AG04450 (cell line): Measurements from ENCODE around the gene SLC47A2. TPM values are rescaled to one million over a fixed set of nuclear protein-coding genes. Genes with fewer than 3 reads are reported as not detected.
"Not testable (repeated sequence)": the region's sequence is repeated elsewhere in the genome, so short reads cannot be mapped to it uniquely, and the experiment has no call there.

Experiments
- CTCF ChIA-PET: fragments of 300-600, 350-600 bp; formaldehyde crosslinking; extraction: SDS; loops from one replicate; lab custom pipeline; 2022; ENCODE audit warnings: antibody characterized with exemption, inconsistent platforms; lab: Charles Lee
- POLR2A ChIA-PET: fragments of 350-600 bp; formaldehyde crosslinking; extraction: SDS; loops from one replicate; lab custom pipeline; 2021; ENCODE audit warnings: antibody characterized with exemption, inconsistent platforms; lab: Yijun Ruan, JAX
- DNase-seq: peaks from one replicate; pipeline ENCODE4 v3.0.0-alpha.2; 2011; ENCODE audit warnings: low read depth, low spot score
- H3K27ac ChIP-seq: one replicate; pipeline ENCODE4 v1.5.1; 2012; ENCODE audit warnings: low read depth, low read length, control low read depth
- H3K27me3 ChIP-seq: one replicate; pipeline ENCODE4 v1.6.0; 2012; ENCODE audit warnings: low read length; ENCODE audit not compliant: control insufficient read depth, insufficient read depth
- H3K4me3 ChIP-seq: 2 replicates; pipeline ENCODE4 v1.5.1; 2011; ENCODE audit warnings: mild to moderate bottlenecking, low read depth, low read length, control low read depth
- H3K9me3 ChIP-seq: 2 replicates; pipeline ENCODE4 v1.5.1; 2012; ENCODE audit warnings: low read length; ENCODE audit not compliant: control insufficient read depth, insufficient read depth
- CTCF ChIP-seq: IDR thresholded peaks from 2 replicates; pipeline ENCODE4 v1.5.1; 2011; ENCODE audit warnings: low read depth, low read length, control low read depth, inconsistent platforms
- polyA minus RNA-seq: library from RNA; depleted of rRNA, polyadenylated mRNA; stranded (reverse); fragments of >200 nt; gene quantifications from 2 replicates; pipeline ENCODE4 v1.2.3, GENCODE V29; 2011; rRNA and poly(A)+ RNA removed
- polyA plus RNA-seq: library from polyadenylated mRNA; depleted of rRNA; stranded (reverse); fragments of >200 nt; gene quantifications from 2 replicates; pipeline ENCODE4 v1.2.3, GENCODE V29; 2011; rRNA removed

The SLC47A2 gene
- polyA plus RNA-seq (not detected in 2 replicates), polyA minus RNA-seq (not detected in 2 replicates)

GRCh38 chr17:19716108-19717030, at the start of gene SLC47A2:
Gene SLC47A2, minus strand, starts transcription at chr17:19716584. Its CDS starts 29 bp downstream, at chr17:19716555.
- Histone ChIP-seq H3K4me3 (no peak within 1 kb of the TSS), H3K27ac (no peak within 1 kb of the TSS), H3K9me3 (no peaks in the 10 kb centered on the region; the same call in 1 of the 2 replicates), H3K27me3 (peaks cover 19% of the 10 kb centered on the region)
- ChIA-PET CTCF (no interaction called here), POLR2A (no interaction called here)
- no peak for TF ChIP-seq CTCF
- no peak for DNase-seq

GRCh38 chr17:19766016-19766415, 49.6 kb upstream of the SLC47A2 start:
- H3K27me3 ChIP-seq, result peaks cover 13% of the 10 kb centered on the region
- ChIA-PET POLR2A (no interaction called here), CTCF (interaction anchor here (0.6 to 9.9 kb wide), 30 partner anchors 9 to 426 kb away, joined by 3 to 174 read pairs (median 5); partner anchors contain the start of genes ALDH3A1, ALDH3A2 and B9D1)
- no peak overlapping the region for H3K27ac ChIP-seq
- no peak for DNase-seq
- no peak overlapping the region for H3K4me3 ChIP-seq
- no peaks in the 10 kb centered on the region for H3K9me3 ChIP-seq
- no peak for TF ChIP-seq CTCF

- ChIA-PET POLR2A (interaction anchor here (0.7 kb wide), 1 partner anchor 377 kb away, joined by 8 read pairs; no protein-coding TSS in a partner anchor), CTCF (interaction anchor here (0.7 to 9.9 kb wide), 8 partner anchors 20 to 400 kb away, joined by 3 to 174 read pairs (median 15); partner anchors contain the start of genes ALDH3A2 and B9D1)
- peaks cover 20% of the 10 kb centered on the region for H3K27me3 ChIP-seq
- not testable (repeated sequence) for H3K27ac ChIP-seq, H3K4me3 ChIP-seq, DNase-seq, H3K9me3 ChIP-seq
Observed at GRCh38 chr17:19763991-19764390, 47.6 kb upstream of the SLC47A2 start.

- no peak overlapping the region for H3K4me3 ChIP-seq
- POLR2A ChIA-PET, result interaction anchor here (1.9 kb wide), 1 partner anchor 401 kb away, joined by 11 read pairs; the partner anchor contains the start of gene B9D1
- peaks cover 20% of the 10 kb centered on the region for H3K27me3 ChIP-seq
- no peaks in the 10 kb centered on the region for H3K9me3 ChIP-seq
- no peak for TF ChIP-seq CTCF
- DNase-seq, result no peak
- CTCF ChIA-PET, result interaction anchor here (0.9 to 9.9 kb wide), 14 partner anchors 10 to 409 kb away, joined by 3 to 174 read pairs (median 8); partner anchors contain the start of genes ALDH3A2 and B9D1
- no peak overlapping the region for H3K27ac ChIP-seq
Observed at GRCh38 chr17:19763416-19763815, 47.0 kb upstream of the SLC47A2 start.

GRCh38 chr17:19762515-19762961, 46.2 kb upstream of the SLC47A2 start:
- ChIA-PET POLR2A (interaction anchor here (1.0 to 1.9 kb wide), 2 partner anchors 114 to 400 kb away, joined by 4 to 11 read pairs; partner anchors contain the start of genes ALDH3A2 and B9D1), CTCF (interaction anchor here (0.6 to 9.9 kb wide), 34 partner anchors 9 to 523 kb away, joined by 3 to 174 read pairs (median 4); partner anchors contain the start of genes ALDH3A2 and B9D1)
- no peak for DNase-seq
- no peak overlapping the region for H3K4me3 ChIP-seq
- no peak overlapping the region for H3K27ac ChIP-seq
- peaks cover 24% of the 10 kb centered on the region for H3K27me3 ChIP-seq
- TF ChIP-seq CTCF, result peak; percentile 89
- no peaks in the 10 kb centered on the region; the same call in 1 of the 2 replicates for H3K9me3 ChIP-seq
